ENCODE data around the gene PIK3AP1. TPM values are rescaled to one million over a fixed set of nuclear protein-coding genes. Genes with fewer than 3 reads are reported as not detected.

The PIK3AP1 gene
- polyA plus RNA-seq, 1 experiment, result 0.04 TPM

DNA sequence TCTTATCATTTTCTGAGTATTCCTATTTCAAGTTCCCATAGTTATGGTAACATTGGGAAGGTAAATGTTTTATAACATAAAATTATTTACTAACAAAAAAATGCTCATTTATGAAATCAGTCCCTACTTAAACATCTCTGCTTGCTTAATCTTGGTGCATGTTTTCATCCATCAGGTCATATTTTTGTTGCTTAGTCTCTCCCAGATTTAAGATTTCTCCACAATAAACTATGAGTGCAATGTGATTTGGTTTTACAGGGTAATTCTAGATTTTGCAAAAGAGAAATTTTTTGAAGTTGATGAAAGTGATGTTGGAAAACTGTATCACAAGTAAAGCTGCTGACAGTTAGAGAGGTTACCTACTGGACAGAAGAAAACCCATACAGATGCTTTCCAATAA is 28.6 kb downstream of the PIK3AP1 start:
- TF ChIP-seq, protein P1, sequence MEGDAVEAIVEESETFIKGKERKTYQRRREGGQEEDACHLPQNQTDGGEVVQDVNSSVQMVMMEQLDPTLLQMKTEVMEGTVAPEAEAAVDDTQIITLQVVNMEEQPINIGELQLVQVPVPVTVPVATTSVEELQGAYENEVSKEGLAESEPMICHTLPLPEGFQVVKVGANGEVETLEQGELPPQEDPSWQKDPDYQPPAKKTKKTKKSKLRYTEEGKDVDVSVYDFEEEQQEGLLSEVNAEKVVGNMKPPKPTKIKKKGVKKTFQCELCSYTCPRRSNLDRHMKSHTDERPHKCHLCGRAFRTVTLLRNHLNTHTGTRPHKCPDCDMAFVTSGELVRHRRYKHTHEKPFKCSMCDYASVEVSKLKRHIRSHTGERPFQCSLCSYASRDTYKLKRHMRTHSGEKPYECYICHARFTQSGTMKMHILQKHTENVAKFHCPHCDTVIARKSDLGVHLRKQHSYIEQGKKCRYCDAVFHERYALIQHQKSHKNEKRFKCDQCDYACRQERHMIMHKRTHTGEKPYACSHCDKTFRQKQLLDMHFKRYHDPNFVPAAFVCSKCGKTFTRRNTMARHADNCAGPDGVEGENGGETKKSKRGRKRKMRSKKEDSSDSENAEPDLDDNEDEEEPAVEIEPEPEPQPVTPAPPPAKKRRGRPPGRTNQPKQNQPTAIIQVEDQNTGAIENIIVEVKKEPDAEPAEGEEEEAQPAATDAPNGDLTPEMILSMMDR (IDR thresholded peaks at IDR 0.05; ENCODE audit: insufficient read depth, low read depth, low read length), result no peak
- Histone ChIP-seq H3K36me3 (ENCODE audit: control insufficient read depth, insufficient read depth, low read length) (no peaks in the 10 kb centered on the region), H3K4me3 (ENCODE audit: low read depth, low read length) (no peak overlapping the region), H3K27me3 (ENCODE audit: control insufficient read depth, insufficient read depth, low read length) (no peaks in the 10 kb centered on the region; the same call in 1 of the 2 replicates)
- ChIA-PET CTCF (interaction anchor here (0.9 kb wide), 1 partner anchor 49 kb away, joined by 4 read pairs; no protein-coding TSS in a partner anchor), POLR2A (no interaction called here)
- no peak for DNase-seq (ENCODE audit: low read depth)

DNA sequence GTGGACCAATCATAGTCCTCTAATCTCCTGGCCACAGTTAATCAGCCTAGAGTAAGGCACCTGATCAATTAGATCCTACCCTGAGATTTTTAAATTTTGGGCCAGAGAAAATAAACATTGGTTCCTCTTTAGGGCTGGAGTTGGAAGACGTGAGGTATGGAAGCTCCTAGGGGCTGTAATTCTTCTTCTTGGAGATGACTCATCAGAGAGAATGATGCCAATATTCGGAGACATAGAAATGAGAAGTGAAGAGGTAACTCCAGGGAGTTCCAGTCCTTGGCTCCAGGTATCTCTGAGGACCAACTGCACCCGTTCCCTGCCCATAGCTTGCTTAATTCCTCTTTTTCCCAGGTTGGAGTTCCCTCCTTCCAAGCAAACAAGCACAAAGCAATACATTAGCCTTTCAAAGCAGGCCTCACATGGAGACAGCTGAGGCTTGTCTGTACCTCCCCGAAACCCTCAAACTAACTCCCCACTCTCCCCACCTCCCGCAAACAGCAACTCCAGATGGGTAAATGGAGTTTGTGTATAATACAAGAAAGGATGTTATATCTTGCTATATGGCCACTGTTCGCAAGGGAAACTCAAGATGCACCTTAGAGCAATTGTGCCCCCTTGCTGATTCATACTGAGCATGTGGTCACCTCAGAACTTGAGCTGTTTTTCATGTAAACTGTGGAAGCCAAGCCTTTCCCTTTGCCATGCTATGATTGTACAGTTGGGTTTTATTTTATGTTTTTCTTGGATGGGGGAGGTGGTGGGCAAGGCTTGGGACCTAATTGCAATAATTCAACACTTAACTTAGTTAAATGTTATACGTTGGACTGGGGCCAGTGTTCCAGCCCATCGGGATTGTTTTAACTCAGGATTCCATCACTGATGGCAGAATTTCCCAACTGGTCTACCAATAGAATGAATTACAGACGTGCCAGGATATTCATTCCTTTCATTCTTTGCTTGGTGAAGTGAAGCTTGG is 29.3 kb downstream of the PIK3AP1 start:
- TF ChIP-seq, protein P1 (IDR thresholded peaks at IDR 0.05; ENCODE audit: insufficient read depth, low read depth, low read length), result no peak
- DNase-seq (ENCODE audit: low read depth), result no peak
- ChIA-PET CTCF (interaction anchor here (0.6 to 0.9 kb wide), 2 partner anchors 48 to 359 kb away, joined by 3 to 4 read pairs; no protein-coding TSS in a partner anchor), POLR2A (interaction anchor here (0.6 kb wide), 1 partner anchor 598 kb away, joined by 24 read pairs; no protein-coding TSS in a partner anchor)
- Histone ChIP-seq H3K36me3 (ENCODE audit: control insufficient read depth, insufficient read depth, low read length) (no peaks in the 10 kb centered on the region), H3K4me3 (ENCODE audit: low read depth, low read length) (no peak overlapping the region), H3K27me3 (ENCODE audit: control insufficient read depth, insufficient read depth, low read length) (no peaks in the 10 kb centered on the region)

DNA sequence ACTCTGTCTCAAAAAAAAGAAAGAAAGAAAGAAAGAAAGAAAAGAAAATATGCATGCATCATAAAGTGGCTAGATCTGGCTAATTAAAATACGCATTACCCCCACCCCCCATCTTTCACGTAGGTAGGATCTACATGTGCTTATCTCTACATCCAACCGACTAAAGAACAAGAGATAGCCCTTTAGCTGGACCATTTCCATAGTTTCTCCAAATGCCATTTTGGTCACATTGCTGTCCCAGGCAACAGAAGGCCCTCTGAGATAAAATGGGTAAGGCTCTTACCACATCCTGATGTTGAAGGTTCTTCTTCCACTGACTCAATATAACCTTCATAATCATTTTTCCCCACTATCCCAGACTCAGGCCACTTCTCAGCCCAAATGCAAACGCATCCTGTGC is 31.5 kb downstream of the PIK3AP1 start:
- H3K4me3 ChIP-seq (ENCODE audit: low read depth, low read length), result no peak overlapping the region
- CTCF ChIA-PET, result no interaction called here
- no peak for DNase-seq (ENCODE audit: low read depth)

DNA sequence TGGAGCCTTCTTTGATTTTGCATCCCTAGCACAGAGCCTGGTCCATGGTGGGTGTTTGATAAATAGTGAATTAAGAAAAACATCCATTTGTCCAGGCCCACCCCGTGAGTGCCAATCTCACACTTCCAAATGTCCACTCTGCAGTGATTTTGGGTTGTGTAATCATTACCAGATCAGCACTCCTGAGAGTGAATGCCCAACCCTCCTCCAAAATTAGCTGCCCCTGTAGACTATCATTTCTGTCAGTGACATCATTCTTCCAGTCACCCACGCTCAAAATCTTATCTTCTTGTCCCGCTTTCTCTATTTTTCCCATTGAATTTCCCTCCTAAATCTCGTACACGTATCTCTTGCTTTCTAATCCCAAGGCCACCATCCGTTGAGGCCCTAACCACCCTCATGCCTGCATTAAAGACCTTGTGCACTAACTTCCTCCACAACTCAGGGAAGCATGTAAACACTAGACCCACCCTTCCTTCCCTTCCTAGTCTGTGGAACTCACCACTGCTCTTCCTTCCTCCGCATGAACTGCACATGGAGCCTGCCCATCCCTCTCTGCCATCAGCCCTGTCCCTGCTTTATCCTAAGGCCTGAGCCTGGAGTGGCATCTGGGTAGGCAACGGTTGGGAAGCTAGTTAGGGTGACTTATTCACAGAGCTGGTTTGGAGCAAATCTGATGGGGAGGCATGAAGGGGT is 32.8 kb downstream of the PIK3AP1 start:
- Histone ChIP-seq H3K4me3 (ENCODE audit: low read depth, low read length) (no peak overlapping the region), H3K36me3 (ENCODE audit: control insufficient read depth, insufficient read depth, low read length) (no peaks in the 10 kb centered on the region), H3K27me3 (ENCODE audit: control insufficient read depth, insufficient read depth, low read length) (peaks cover 1% of the 10 kb centered on the region; the same call in 1 of the 2 replicates)
- CTCF ChIA-PET, result no interaction called here
- POLR2A ChIA-PET, result no interaction called here
- DNase-seq (ENCODE audit: low read depth), result no peak
- TF ChIP-seq, protein P1 (IDR thresholded peaks at IDR 0.05; ENCODE audit: insufficient read depth, low read depth, low read length), result no peak

More for the DNA sequence above, 31.5 kb downstream of the PIK3AP1 start:
- Histone ChIP-seq H3K27me3 (ENCODE audit: control insufficient read depth, insufficient read depth, low read length) (peaks cover 1% of the 10 kb centered on the region; the same call in 1 of the 2 replicates), H3K36me3 (ENCODE audit: control insufficient read depth, insufficient read depth, low read length) (no peaks in the 10 kb centered on the region)
- POLR2A ChIA-PET, result no interaction called here
- TF ChIP-seq, protein P1 (IDR thresholded peaks at IDR 0.05; ENCODE audit: insufficient read depth, low read depth, low read length), result no peak

DNA sequence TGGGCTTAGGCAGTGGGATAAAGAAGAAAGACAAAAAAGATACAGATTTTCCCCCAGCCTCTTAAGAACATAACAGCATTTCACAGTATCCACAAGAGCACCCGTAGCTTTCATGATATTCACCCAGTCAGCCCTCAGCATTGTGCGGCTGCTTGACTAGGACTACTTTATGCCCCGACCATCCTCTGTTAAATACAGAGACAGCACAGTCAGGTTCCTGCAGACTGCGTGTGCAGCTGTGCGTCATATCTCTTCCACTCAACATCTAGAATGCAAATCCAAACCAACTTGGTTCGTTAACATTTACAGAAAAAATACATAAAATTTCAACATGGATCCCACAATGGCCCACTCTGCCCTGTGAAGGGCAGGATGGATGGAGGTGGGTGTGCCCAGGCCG is 33.8 kb downstream of the PIK3AP1 start:
- TF ChIP-seq, protein P1 (IDR thresholded peaks at IDR 0.05; ENCODE audit: insufficient read depth, low read depth, low read length), result no peak
- Histone ChIP-seq H3K27me3 (ENCODE audit: control insufficient read depth, insufficient read depth, low read length) (peaks cover 1% of the 10 kb centered on the region; the same call in 1 of the 2 replicates), H3K36me3 (ENCODE audit: control insufficient read depth, insufficient read depth, low read length) (no peaks in the 10 kb centered on the region), H3K4me3 (ENCODE audit: low read depth, low read length) (no peak overlapping the region)
- no peak for DNase-seq (ENCODE audit: low read depth)
- ChIA-PET POLR2A (no interaction called here), CTCF (no interaction called here)
